Stimulated activated CD8-positive, alpha-beta memory T cell treated with anti-CD3 and anti-CD28 coated beads, Interleukin-4, amount 100 ng/mL, for 1 hour (primary cell): ENCODE measurements around the gene DNER.
"Not testable (repeated sequence)": the region's sequence is repeated elsewhere in the genome, so short reads cannot be mapped to it uniquely, and the experiment has no call there.

ENCODE experiments used
- DNase-seq, 2 donors: peaks; one replicate each; pipeline ENCODE4 v3.0.0-alpha.2; 2020; ENCODE audit warnings: low read depth in 2 of 2, low spot score in 1 of 2

The DNER gene

DNA sequence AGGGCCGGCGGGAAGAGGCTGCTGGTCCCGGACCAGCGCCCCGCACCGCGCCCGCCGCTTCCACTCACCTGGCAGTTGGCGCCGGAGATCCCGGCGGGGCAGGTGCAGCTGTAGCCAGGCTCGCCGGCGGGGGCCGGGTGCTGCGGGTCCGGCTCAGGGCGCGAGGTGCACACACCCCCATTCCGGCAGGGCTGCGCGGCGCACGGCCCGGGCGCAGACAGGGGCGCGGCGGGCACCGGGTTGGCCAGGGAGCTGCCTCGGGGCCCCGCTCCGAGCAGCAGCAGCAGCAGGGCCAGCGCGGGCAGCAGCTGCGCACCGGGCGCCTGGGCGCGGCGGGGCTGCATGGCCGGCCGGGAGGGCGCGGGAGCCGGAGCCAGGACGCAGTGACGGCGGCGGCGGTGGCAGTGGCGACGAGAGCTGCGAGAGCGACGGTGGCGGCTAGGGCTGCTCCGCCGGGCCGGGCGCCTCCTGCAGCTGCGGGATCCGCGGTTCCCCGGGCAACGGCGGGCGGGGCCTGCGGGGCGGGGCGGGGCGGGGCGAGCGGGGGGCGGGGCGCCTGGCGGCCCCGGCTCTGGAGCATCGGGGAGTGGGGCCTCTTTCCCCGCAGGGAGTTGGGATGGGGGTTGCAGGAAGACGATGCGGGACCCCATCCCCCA, at the start of gene DNER:
TSS of gene DNER (minus strand) at position 476 of the 656 bp plus-strand sequence. CDS start at position 344, 132 bp downstream.
- DNase-seq, result no peak

DNA sequence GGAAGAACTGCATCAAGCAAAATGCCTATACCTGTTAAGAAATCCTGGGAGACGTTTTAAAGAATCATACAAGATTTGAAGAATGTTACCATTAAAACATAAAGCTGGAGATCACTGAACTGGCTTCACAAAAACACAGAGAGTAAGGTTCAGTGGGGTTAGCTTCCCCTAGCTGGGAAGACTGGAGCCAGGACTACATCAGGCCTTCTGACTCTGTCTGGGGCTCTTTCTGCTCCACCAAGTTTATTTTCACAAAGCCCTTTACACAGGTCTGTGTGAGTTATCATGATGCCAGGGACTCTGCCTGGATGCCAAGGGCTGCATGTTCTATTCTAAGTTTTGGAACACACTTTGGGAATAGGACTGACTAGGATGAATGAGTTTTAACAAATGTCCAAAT, 47.3 kb upstream of the DNER start:
- DNase-seq, result no peak

- not testable (repeated sequence) for DNase-seq
Observed at GRCh38 chr2:229757462-229757861, 43.1 kb upstream of the DNER start.

DNA sequence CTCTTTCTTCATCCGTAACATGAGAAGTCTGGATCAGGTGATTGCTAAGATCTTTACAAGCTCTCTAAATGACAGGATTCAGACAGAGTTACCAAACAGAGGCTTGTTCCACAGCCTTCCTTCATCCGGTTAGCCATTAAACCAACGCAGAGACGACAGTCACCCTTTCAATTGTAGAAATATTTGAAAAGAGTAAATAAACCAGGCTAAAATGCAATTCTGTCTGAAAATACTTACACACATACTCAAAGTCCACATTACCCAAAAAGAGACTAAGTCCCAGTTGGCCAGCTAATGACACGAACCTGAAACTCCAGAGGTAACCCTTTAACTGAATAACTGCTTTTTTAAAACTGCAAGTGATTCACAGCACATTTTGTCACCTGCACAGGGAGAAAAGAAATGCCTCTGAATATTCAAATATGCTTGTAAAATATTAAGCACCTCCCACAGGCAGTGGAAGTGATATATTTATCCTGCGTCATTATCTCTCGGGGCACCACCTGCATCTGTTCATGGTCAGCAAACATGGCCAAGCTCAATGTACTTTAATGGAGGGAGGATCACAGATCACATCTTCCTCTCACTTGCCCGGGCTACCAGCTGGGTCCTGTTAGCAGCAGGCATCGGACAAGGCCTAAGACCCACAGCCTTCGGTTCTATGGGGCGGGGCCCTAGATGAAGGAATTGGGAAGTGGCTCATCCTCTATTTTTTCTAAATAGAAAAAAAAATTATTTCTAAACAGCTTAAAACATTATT, 38.8 kb upstream of the DNER start:
- DNase-seq, result no peak

- DNase-seq, result no peak
Observed at GRCh38 chr2:229749779-229750178, 35.4 kb upstream of the DNER start.

GRCh38 chr2:229748950-229749349, 34.6 kb upstream of the DNER start:
- DNase-seq, result no peak

GRCh38 chr2:229742691-229743090, 28.3 kb upstream of the DNER start:
- DNase-seq, result not testable (repeated sequence)

GRCh38 chr2:229740279-229740678, 25.9 kb upstream of the DNER start:
- DNase-seq, result no peak

DNA sequence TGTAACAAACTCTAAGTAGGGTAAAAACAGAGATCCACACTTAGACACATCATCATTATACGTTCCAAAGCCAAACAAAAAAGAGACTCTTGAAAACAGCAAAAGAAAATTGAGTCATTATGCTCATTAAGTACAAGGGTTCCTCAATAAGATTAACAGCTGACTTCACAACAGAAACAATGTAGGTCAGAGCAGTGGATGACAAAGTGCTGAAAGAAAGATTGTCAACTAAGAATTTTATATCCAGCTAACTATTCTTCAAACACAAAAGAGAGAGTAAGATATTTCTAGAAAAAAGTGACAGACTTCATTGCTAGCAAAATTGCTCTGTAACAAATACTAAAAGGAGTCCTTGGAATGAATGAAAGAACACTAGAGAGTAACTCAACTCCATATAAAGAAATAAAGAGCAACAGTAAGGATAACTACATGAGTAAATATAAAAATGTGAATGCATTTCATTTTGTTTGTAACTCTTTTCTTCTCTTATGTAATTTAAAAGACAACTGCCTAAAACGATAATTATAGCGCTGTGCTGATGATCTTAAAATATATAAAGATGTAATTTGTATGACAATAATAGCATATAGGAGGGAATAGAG, 23.8 kb upstream of the DNER start:
- no peak for DNase-seq

DNA sequence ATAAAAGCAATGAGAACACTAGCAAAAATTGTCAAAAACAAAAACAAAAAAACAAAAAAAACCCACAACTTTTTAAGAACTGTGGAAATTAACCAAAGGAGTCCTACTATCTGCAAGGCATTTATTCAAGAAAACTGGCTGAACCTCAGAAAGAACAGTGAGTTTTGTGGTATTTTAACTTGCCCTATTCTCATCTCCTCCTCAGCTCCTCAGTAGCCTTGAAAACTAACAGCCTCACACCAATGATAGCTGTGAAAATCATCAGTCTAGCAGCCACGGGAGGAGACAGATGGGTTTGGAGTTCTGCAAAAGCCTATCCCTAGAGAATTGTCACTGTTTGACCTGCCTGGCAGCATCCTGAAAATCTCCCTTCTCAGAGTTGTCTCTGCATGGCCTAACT, 20.1 kb upstream of the DNER start:
- DNase-seq, result no peak

GRCh38 chr2:229733611-229734245, 19.4 kb upstream of the DNER start:
- DNase-seq, result no peak

GRCh38 chr2:229732897-229733296, 18.5 kb upstream of the DNER start:
- DNase-seq, result no peak

DNA sequence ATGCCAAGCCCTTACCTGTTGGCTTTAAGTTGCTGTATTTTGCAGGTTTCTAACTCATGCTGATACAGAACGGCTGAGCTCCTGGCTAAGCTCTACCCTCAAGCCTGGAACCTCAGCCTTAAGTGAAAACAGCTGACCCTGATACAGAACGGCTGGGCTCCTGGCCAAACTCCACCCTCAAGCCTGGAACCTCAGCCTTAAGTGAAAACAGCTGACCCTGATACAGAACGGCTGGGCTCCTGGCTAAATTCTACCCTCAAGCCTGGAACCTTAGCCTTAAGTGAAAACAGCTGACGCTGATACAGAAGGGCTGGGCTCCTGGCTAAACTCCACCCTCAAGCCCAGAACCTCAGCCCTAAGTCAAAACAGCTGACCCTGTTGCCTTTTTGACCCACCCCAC, 17.6 kb upstream of the DNER start:
- no peak for DNase-seq

DNA sequence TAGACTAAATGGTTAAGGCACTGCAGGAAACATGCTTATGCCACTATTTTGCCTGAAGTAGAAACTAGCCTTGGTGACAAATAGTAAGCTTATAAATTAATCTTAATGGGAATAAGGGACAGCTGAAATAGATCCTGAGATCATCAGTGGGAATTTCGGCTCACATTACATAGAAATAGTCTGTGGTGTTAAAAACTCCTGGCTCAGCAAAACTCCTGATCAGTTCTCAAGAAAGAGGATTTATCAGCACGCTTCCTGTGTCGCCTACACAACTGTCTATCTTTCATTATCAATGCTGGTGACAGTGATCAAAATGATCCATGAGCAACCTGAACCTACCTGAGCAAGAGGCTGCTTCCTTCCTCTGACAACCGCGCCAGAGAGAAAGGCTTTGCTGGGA, 17.0 kb upstream of the DNER start:
- DNase-seq, result no peak

DNA sequence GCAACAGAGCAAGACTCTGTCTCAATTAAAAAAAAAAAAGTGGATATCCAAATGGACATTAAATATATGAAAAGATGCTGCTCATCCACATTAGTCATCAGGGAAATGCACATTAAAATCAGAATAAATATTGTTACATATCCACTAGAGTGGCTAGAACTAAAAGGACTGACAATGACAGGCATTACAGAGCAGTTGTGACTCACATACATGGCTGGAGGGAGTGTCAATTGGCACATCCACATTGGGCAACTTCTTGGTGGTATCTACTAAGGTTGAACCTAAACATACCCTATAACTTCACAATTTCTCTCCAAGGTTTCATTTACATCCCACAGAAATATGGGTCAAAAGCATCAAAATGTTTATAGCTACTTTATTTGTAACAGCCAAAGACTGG, 14.0 kb upstream of the DNER start:
- no peak for DNase-seq

GRCh38 chr2:229726643-229727042, 12.3 kb upstream of the DNER start:
- no peak for DNase-seq

GRCh38 chr2:229725716-229726574, 11.6 kb upstream of the DNER start:
- no peak for DNase-seq

- not testable (repeated sequence) for DNase-seq
Observed at GRCh38 chr2:229723192-229723591, 8.8 kb upstream of the DNER start.

GRCh38 chr2:229719926-229720647, 5.7 kb upstream of the DNER start:
- DNase-seq, result no peak

- no peak for DNase-seq
Observed at GRCh38 chr2:229718057-229718456, 3.7 kb upstream of the DNER start.
